GM19099 (cell line): ENCODE measurements around the gene HSPA1L.

ENCODE experiments used
- POLR2A ChIP-seq: IDR thresholded peaks from 3 replicates; pipeline ENCODE4 v1.6.1; 2011; ENCODE audit warnings: low read depth; ENCODE audit not compliant: insufficient read length; ENCODE audit errors: extremely low read depth

HSPA1L gene

DNA sequence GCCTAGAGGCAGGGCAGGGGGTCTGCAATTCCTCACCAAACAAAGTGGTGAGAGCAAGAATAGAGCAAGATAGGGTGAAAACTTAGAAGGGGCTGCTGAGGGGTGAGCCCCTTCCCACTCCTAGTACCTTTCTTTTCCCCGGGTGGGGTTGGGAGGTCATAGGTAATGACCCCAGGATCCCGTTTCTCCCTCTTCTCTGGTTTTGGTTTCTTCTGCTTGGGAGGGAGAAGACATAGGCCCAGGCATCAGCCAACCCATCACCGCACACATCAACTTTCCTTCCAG, 23.1 kb downstream of the HSPA1L start:
- TF ChIP-seq POLR2A, result no peak

DNA sequence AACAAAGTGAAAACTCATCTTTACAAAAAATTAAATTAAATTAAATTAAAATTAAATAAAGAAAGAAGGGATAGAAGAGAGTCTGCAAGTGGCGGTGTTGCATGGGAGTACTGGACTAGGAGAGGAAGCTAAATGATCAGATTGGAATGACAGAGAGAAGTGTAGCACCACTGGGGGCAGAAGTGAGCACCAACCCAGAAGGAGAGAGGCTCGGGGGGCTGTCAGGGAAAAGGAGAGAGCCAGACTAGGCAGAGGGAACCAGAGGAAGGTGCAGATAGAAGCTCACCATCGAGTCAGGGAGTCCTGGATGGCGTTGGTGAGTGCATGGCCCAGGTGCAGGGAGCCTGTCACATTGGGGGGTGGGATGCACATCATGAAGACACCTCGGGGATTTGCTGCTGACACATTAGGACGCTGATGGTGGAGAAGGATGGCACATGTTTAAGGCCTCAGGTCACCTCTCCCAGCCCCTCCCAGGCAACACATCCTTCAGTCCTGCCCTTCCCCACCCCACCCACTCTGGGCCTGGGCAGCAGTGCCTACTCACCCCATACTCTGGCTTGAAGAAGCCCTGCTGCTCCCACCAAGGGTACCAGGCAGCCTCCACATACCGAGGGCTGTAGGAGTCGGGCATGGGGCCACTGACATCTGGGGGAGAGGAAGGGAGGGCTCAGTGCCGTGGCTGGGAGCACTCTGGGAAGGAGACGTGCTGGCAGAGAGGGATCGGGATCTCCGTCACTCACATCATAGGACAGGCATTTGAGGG, 23.6 kb downstream of the HSPA1L start:
- no peak for TF ChIP-seq POLR2A

DNA sequence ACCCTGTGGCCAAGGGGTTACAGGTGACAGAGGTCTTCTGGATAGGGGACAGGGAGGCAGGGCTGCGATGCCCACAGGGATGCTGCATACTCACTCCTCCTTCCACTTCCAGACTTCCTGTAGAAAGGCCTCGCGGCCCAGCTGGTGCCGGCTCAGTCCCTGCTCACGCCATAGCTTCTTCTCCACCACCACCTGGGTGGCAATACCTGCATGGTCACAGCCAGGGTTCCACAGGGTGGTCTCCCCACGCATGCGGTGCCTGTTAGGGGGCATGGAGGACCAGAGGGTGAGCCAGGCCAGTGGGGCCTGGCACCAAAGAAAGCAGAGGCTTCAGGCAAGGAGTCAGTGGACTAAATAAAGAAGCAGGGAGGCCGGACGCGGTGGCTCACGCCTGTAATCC, 29.6 kb downstream of the HSPA1L start:
- no peak for TF ChIP-seq POLR2A

DNA sequence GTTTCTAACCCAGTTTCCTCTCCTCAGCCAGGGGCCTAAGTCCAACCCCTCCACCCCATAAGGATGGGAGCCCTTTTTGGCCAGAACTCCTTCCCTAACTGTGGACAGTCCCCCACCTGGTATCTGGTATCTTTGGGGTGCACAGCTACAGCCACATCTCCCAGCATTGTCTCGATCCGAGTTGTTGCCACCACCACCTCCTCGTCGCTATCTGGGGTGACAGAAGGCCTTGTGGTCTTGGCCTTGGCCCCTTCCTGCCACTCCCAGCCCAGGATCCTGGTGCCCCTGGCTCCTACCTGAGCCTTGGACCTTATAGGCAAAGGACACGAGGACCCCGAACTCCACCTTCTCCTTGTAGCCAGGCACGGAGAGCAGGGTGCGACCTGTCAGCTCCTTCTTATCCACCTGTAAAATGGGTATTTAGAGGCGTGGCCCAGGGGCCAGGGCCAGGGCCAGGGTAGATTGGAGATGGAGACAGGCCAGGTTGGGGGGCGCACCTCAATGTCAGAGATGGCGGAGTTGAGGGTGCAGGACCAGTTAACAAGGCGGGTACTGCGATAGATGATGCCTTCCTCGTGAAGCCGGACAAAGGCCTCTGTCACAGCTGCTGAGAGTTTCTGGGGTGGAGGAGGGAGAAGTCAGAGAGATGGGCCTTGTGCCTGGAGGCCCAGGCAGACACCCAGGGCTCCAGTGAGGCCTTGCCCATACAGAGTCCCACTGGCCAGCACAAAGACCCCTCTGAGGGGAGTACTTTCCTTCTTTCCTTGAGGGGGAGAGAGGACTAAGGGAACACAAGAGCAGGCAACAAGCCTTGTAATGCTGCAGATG, 30.8 kb downstream of the HSPA1L start:
- TF ChIP-seq POLR2A, result no peak

DNA sequence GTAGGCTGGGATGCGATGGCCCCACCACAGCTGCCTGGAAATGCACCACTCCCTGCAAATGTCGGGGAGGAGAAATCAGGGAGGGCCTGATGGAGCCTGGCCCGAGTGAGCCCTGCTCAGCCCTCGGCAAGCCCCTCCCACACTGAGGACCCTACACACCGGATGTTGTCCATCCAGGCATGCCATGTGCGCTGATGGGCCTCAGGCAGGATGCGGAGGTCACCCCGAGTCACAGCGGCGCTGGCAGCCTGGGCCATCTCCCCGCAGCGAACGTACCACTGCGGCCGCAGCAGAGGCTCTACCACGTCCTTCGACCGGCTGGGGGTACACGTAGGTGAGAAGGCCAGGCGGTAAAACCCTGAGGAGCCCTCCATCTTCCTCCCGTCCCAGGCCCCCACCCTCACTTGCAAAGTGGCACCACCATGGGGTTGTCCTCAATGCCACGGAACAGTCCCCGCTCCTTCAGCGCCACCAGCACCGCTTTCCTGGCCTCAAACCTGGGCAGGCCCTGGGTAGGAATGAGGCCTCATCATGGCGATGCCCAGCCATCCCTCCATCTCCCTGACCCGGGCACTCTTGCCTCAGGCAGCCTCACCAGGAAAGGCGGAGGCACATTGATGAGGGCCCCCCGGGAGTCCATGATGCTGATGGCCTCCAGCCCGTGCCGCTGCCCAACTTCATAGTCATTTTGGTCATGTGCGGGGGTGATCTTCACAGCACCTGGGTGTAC, 32.8 kb downstream of the HSPA1L start:
- no peak for TF ChIP-seq POLR2A

DNA sequence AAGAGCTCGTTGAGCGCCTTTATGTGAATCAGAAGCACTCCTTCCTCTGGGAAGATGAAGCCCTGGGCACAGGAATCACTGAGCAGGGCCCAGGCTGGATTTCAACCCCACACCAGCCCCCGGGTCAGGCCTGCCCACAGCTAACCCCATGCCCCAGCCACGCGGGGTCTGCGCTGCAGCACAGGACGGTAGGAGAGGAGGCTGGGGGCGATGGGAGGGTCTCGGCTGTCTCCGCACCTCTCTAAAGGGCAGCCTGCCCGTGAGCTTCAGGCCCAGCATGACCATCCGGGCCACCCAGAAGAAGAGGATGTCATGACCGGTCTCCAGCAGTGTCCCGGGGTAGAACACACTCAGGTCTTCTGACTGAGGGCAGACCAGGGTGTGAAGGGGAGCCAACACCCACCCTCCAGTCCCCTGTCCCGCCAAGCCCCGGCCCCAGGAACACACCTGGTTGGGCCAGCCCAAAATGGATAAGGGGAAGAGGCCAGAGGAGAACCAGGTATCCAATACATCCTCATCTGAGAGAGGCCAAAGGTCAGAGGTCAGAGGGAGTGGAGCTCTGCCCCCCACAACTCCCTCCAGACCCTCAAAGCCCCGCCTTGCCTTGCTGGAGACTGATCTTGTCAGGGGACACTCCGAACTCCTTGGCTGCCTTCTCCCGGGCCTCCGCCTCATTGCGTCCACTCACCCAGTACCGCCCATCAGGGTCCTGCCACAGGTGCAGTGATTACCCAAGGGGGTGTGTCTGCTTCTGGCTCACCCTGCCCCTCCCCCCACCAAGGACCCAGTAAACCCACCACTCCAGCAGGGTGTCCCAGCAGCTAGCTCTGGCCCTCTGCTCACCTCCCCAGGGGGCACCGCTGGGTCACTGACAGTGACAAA, 33.6 kb downstream of the HSPA1L start:
- TF ChIP-seq POLR2A, result no peak

DNA sequence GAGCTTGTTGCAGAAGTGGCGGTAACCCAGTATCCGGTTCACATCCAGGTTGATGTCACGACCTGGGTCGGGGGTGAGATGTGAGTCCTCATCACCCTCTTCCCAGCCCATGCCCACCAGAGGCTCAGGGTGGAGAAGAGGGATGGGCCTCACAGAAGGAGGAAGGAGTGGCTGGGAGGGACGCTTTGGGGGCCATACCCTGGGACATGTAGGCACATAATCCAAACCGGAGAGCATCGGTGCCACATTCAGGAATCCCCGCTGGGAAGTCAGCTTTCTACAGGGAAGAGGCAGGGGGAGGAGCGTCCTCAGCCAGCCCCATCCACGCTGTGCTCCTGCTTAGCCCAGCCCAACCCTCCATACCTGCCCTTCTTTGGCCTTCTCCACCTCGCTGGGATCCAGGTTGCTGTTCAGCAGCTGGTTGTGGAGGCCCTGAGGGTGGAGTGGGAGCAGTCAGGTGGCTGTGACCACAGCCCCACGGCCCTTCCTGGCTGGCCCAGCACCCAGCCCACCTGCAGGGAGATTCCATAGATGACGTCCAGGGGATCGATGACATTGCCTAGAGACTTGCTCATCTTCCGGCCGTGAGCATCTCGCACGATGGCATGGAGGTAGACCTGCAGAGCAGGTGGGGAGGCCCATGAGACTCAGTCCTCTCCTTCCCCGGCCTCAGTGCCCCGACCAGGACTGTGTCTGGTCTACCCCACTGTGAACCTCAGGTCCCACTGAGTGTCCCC, 34.4 kb downstream of the HSPA1L start:
- no peak for TF ChIP-seq POLR2A

DNA sequence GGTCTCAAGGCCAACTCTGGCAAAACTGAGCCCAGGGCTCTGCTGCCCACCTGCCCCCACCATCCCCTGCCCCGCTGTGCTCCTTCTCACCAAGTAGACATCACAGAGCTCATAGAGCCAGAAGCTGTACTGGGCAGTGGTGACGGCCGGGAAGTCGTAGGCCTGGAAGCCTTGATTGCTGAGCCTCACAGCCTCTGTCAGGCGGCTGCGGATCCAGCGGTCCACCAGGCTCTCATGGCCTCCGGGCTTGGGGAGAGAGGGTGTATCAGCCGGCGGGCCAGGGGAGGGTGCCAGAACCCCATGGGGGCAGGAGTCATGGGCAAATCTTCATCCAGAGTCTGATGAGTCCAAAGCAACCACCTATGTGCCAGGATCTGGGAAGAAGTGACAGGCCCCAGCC, 35.2 kb downstream of the HSPA1L start:
- no peak for TF ChIP-seq POLR2A

DNA sequence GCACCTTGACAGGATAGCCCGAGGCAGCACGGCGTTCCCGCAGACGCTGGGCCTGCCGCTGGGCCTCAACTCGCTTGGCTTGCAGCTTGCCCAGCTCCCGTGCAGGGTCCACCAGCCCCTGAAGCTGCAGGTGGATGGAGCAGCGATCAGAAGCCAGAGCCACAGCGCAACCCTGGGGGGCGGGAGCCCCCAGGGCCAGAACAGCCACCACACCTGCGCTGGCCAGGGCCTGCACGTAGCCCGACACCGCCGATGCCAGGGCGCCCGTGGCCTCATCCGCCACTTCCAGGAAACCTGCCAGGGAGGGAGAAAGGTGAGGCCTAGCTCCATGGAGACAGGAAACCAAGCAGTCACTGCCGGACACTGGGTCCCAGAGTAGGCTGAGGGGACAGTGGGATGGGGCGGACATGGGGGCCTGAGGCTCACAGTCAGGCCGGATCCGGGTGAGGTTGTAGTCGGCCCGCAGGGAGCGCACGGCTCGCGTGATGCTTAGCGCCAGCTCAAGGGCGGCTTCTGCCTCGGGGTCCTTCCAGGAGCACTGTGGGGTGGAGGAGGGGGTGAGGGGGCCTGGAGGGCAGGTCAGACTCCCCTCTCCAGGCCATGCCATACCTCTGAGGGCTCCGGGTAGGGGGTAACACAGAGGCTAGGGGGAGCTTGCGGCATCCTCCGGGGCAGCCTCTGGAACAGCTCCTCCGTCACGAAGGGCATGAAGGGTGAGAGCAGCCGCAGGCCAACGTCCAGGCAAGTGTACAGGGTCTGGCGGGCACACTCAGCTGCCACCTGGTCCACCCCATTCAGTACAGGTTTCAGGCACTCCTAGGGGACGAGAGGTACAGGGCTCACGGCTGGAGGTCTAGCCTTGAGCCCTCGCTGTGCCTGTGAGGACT, 35.8 kb downstream of the HSPA1L start:
- no peak for TF ChIP-seq POLR2A

DNA sequence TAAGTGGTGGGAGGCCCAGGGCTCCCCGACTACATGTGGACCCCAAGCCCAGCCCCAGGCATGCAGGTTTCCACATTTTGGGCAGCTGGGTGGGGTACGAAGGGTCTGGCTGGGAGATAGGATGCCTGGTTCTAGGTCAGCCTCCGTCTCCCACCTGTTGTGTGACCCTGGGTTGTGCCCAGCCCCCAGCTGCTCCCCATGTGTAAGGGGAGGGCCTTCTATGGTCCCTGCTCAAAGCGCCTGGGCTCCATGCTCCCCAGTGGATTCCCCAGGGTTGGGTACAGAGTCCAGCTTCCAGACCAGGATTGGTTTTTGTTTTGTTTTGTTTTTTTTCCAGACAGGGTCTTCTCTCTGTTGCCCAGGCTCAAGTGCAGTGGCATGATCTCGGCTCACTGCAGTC, 36.9 kb downstream of the HSPA1L start:
- TF ChIP-seq POLR2A, result no peak

DNA sequence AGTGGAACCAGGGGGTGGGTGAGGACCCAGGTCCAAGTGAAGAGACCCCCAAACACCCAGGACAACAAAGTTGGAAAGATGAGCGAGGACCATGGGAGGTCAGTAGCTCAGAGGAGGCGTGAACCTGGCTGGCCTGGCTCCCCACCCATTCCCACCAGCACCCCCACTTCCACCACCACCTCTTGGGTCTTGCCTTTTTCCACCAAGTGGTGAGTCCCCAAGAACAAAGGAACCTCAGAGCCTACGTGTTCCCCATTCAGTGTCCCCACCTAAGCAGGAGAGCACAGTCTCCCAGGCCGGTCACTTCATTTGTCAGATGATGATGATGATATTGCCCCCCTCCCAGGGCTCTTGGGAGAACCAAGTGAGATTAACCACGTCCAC, 37.4 kb downstream of the HSPA1L start:
- TF ChIP-seq POLR2A, result no peak

DNA sequence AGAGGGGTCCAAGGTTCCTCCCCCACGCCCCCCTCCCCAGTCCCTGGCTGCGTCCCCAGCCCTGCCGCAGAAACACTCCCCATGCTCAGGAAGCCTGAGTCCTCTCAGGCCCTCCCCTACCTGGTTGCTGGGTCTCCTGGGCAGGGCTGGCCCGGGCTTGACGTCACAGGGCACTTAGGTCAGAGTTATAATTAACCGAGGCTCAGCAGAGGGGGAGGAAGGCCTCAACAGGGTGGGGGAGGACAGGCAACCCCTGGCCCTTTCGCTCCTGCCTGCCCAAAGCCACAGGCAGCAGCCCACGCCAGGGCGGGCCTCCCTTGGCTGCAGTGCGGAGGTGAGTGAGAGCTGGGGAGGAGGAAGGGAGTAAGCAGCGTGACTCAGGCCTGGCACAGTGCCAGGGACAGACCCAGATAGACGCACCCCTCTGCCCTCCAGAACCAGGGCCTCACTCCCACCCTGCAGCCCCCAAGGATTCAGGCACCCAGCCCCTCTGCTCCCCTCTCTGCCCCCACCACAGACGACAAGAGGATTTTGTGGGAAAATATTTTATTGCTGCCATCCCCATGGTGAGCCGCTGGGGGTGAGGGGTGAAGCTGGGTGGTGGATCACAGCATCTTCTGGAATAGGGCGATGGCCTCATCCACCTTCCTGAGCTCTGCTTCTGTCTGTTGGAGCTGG, 38.0 kb downstream of the HSPA1L start, which contains the start of gene VWA7:
Gene VWA7 (minus strand): TSS at position 340 of the 678 bp plus-strand sequence. CDS start 549 bp downstream, outside the sequence.
- no peak for TF ChIP-seq POLR2A

DNA sequence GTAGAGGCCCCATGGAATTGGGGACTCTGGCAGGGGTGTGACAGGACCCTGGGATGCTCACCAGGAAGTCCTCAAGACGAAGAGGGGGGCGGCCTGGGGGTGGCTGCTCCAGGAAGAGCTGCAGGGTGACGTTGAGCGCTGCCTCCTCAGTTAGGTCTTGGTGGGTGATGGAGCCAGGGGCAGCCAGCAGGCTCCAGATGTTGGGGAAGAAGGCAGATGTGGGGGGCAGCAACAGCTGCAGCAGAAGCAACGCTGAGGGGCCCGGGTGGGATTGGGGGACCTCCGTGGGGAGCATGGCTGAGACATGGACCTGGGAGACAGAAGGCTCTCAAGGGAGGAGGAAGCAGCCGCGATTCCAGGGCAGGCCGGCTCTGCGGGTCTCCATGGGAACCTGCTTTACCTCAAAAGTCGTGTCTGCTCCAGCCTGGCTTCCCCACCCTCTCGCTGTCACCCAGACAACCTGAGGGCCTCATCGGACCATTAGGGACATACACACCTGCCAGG, 38.5 kb downstream of the HSPA1L start:
- TF ChIP-seq POLR2A, result no peak
